BLaER1 (cell line): ENCODE measurements around the gene SKAP1.

Experiments
- H3K27ac ChIP-seq: shearing (Covaris generic); formaldehyde crosslinking; 2 replicates; pipeline ENCODE4 v1.8.1; 2022
- H3K27me3 ChIP-seq: shearing (Covaris generic); formaldehyde crosslinking; 2 replicates; pipeline ENCODE4 v1.8.1; 2022
- H3K36me3 ChIP-seq: shearing (Covaris generic); formaldehyde crosslinking; 2 replicates; pipeline ENCODE4 v1.8.1; 2022
- H3K4me1 ChIP-seq: shearing (Covaris generic); formaldehyde crosslinking; 2 replicates; pipeline ENCODE4 v1.8.1; 2022
- H3K4me2 ChIP-seq: shearing (Covaris generic); formaldehyde crosslinking; 2 replicates; pipeline ENCODE4 v1.8.1; 2022
- H3K4me3 ChIP-seq: shearing (Covaris generic); formaldehyde crosslinking; 2 replicates; pipeline ENCODE4 v1.8.1; 2022
- H3K9ac ChIP-seq: shearing (Covaris generic); formaldehyde crosslinking; 2 replicates; pipeline ENCODE4 v1.8.1; 2022
- H3K9me3 ChIP-seq: shearing (Covaris generic); formaldehyde crosslinking; 2 replicates; pipeline ENCODE4 v1.8.1; 2022
- H4K20me1 ChIP-seq: shearing (Covaris generic); formaldehyde crosslinking; 2 replicates; pipeline ENCODE4 v1.8.1; 2022
- Cebpa-rat ChIP-seq: shearing (Covaris generic); IDR thresholded peaks from 2 replicates; pipeline ENCODE4 v1.8.1; 2022

SKAP1 gene

GRCh38 chr17:48282303-48282702 lies 147.7 kb downstream of the SKAP1 start:
- H3K4me1 ChIP-seq: no peaks in the 10 kb centered on the region
- H3K36me3 ChIP-seq: no peaks in the 10 kb centered on the region
- H3K9me3 ChIP-seq: no peaks in the 10 kb centered on the region
- no peak overlapping the region for H3K4me2 ChIP-seq
- H3K27me3 ChIP-seq: no peaks in the 10 kb centered on the region
- TF ChIP-seq Cebpa-rat: no peak
- H3K27ac ChIP-seq: no peak overlapping the region
- no peak overlapping the region for H3K4me3 ChIP-seq
- H4K20me1 ChIP-seq: no peaks in the 10 kb centered on the region
- H3K9ac ChIP-seq: no peak overlapping the region

GRCh38 chr17:48278760-48279491 lies 151.1 kb downstream of the SKAP1 start:
- TF ChIP-seq Cebpa-rat: no peak
- no peaks in the 10 kb centered on the region for H4K20me1 ChIP-seq
- no peaks in the 10 kb centered on the region for H3K27me3 ChIP-seq
- H3K4me2 ChIP-seq: no peak overlapping the region
- H3K9ac ChIP-seq: no peak overlapping the region
- no peaks in the 10 kb centered on the region for H3K4me1 ChIP-seq
- no peak overlapping the region for H3K4me3 ChIP-seq
- H3K27ac ChIP-seq: no peak overlapping the region
- no peaks in the 10 kb centered on the region for H3K36me3 ChIP-seq
- no peaks in the 10 kb centered on the region for H3K9me3 ChIP-seq

GRCh38 chr17:48276776-48277175 lies 153.2 kb downstream of the SKAP1 start:
- Histone ChIP-seq H3K9ac (no peak overlapping the region), H3K9me3 (no peaks in the 10 kb centered on the region), H3K36me3 (no peaks in the 10 kb centered on the region), H3K4me2 (no peak overlapping the region), H3K4me3 (no peak overlapping the region), H3K27me3 (no peaks in the 10 kb centered on the region), H4K20me1 (no peaks in the 10 kb centered on the region), H3K27ac (no peak overlapping the region), H3K4me1 (no peaks in the 10 kb centered on the region)
- no peak for TF ChIP-seq Cebpa-rat

GRCh38 chr17:48270899-48271298 lies 159.1 kb downstream of the SKAP1 start:
- Histone ChIP-seq H3K27ac (no peak overlapping the region), H3K4me3 (no peak overlapping the region), H3K36me3 (no peaks in the 10 kb centered on the region), H3K4me1 (peaks cover 5% of the 10 kb centered on the region), H3K9me3 (no peaks in the 10 kb centered on the region), H4K20me1 (no peaks in the 10 kb centered on the region), H3K9ac (no peak overlapping the region), H3K4me2 (no peak overlapping the region), H3K27me3 (no peaks in the 10 kb centered on the region)
- TF ChIP-seq Cebpa-rat: no peak

GRCh38 chr17:48269209-48269608 lies 160.8 kb downstream of the SKAP1 start:
- Histone ChIP-seq H3K27me3 (no peaks in the 10 kb centered on the region), H3K36me3 (no peaks in the 10 kb centered on the region), H3K4me1 (peaks cover 22% of the 10 kb centered on the region), H4K20me1 (no peaks in the 10 kb centered on the region), H3K27ac (no peak overlapping the region), H3K4me3 (no peak overlapping the region), H3K9me3 (no peaks in the 10 kb centered on the region), H3K9ac (no peak overlapping the region), H3K4me2 (no peak overlapping the region)
- no peak for TF ChIP-seq Cebpa-rat

- H3K27me3 ChIP-seq: no peaks in the 10 kb centered on the region
- H3K4me1 ChIP-seq: peaks cover 23% of the 10 kb centered on the region
- TF ChIP-seq Cebpa-rat: no peak
- no peak overlapping the region for H3K4me3 ChIP-seq
- no peaks in the 10 kb centered on the region for H4K20me1 ChIP-seq
- no peaks in the 10 kb centered on the region for H3K36me3 ChIP-seq
- H3K9ac ChIP-seq: no peak overlapping the region
- H3K4me2 ChIP-seq: no peak overlapping the region
- no peaks in the 10 kb centered on the region for H3K9me3 ChIP-seq
- no peak overlapping the region for H3K27ac ChIP-seq
Observed at GRCh38 chr17:48263731-48264035, 166.3 kb downstream of the SKAP1 start.

- no peaks in the 10 kb centered on the region for H3K36me3 ChIP-seq
- no peaks in the 10 kb centered on the region for H3K27me3 ChIP-seq
- no peak overlapping the region for H3K27ac ChIP-seq
- no peaks in the 10 kb centered on the region for H4K20me1 ChIP-seq
- no peaks in the 10 kb centered on the region for H3K9me3 ChIP-seq
- no peak overlapping the region for H3K9ac ChIP-seq
- TF ChIP-seq Cebpa-rat: no peak
- H3K4me3 ChIP-seq: no peak overlapping the region
- peaks cover 23% of the 10 kb centered on the region for H3K4me1 ChIP-seq
- H3K4me2 ChIP-seq: no peak overlapping the region
Observed at GRCh38 chr17:48262982-48263730, 166.9 kb downstream of the SKAP1 start.

GRCh38 chr17:48261297-48261880 lies 168.6 kb downstream of the SKAP1 start:
- no peak overlapping the region for H3K4me2 ChIP-seq
- no peak for TF ChIP-seq Cebpa-rat
- peaks cover 22% of the 10 kb centered on the region for H3K4me1 ChIP-seq
- H4K20me1 ChIP-seq: no peaks in the 10 kb centered on the region
- H3K27ac ChIP-seq: no peak overlapping the region
- H3K36me3 ChIP-seq: no peaks in the 10 kb centered on the region
- H3K9me3 ChIP-seq: no peaks in the 10 kb centered on the region
- H3K9ac ChIP-seq: no peak overlapping the region
- H3K4me3 ChIP-seq: no peak overlapping the region
- no peaks in the 10 kb centered on the region for H3K27me3 ChIP-seq

- Histone ChIP-seq H4K20me1 (no peaks in the 10 kb centered on the region), H3K4me2 (no peak overlapping the region), H3K36me3 (no peaks in the 10 kb centered on the region), H3K9me3 (no peaks in the 10 kb centered on the region), H3K9ac (no peak overlapping the region), H3K27ac (no peak overlapping the region), H3K4me1 (peaks cover 6% of the 10 kb centered on the region), H3K4me3 (no peak overlapping the region), H3K27me3 (no peaks in the 10 kb centered on the region)
- no peak for TF ChIP-seq Cebpa-rat
Observed at GRCh38 chr17:48259694-48260291, 170.2 kb downstream of the SKAP1 start.

GRCh38 chr17:48258331-48258730 lies 171.7 kb downstream of the SKAP1 start:
- Histone ChIP-seq H3K9me3 (no peaks in the 10 kb centered on the region), H3K27ac (no peak overlapping the region), H3K4me1 (no peaks in the 10 kb centered on the region), H3K4me2 (no peak overlapping the region), H3K4me3 (no peak overlapping the region), H4K20me1 (no peaks in the 10 kb centered on the region), H3K27me3 (no peaks in the 10 kb centered on the region), H3K9ac (no peak overlapping the region), H3K36me3 (no peaks in the 10 kb centered on the region)
- TF ChIP-seq Cebpa-rat: no peak
